Measurements from ENCODE around the gene CACNA1F. TPM values are rescaled to one million over a fixed set of nuclear protein-coding genes. Genes with fewer than 3 reads are reported as not detected.

CACNA1F gene
- polyA plus RNA-seq, 4 donors: 0.08 to 0.45 (median 0.22) TPM

GRCh38 chrX:49231333-49232000 is 1.7 kb downstream of the CACNA1F start:
- DNase-seq (ENCODE audit: low read depth in 4 of 4, low spot score in 3 of 4): no peak

GRCh38 chrX:49230500-49231232 is 2.5 kb downstream of the CACNA1F start:
- no peak for DNase-seq (ENCODE audit: low read depth in 4 of 4, low spot score in 3 of 4)

- no peak for DNase-seq (ENCODE audit: low read depth in 4 of 4, low spot score in 3 of 4)
Measured at GRCh38 chrX:49228185-49228584, 5.0 kb downstream of the CACNA1F start.

GRCh38 chrX:49227726-49228125 is 5.4 kb downstream of the CACNA1F start:
- no peak for DNase-seq (ENCODE audit: low read depth in 4 of 4, low spot score in 3 of 4)

GRCh38 chrX:49226946-49227345 is 6.2 kb downstream of the CACNA1F start:
- DNase-seq (ENCODE audit: low read depth in 4 of 4, low spot score in 3 of 4): no peak

- no peak for DNase-seq (ENCODE audit: low read depth in 4 of 4, low spot score in 3 of 4)
Measured at GRCh38 chrX:49225858-49226257, 7.3 kb downstream of the CACNA1F start.

GRCh38 chrX:49221868-49222267 is 11.3 kb downstream of the CACNA1F start:
- no peak for DNase-seq (ENCODE audit: low read depth in 4 of 4, low spot score in 3 of 4)

GRCh38 chrX:49220100-49220499 is 13.0 kb downstream of the CACNA1F start:
- DNase-seq (ENCODE audit: low read depth in 4 of 4, low spot score in 3 of 4): no peak

GRCh38 chrX:49214996-49215526 is 18.1 kb downstream of the CACNA1F start:
- no peak for DNase-seq (ENCODE audit: low read depth in 4 of 4, low spot score in 3 of 4)

GRCh38 chrX:49214416-49214815 is 18.7 kb downstream of the CACNA1F start:
- DNase-seq (ENCODE audit: low read depth in 4 of 4, low spot score in 3 of 4): no peak

- no peak for DNase-seq (ENCODE audit: low read depth in 4 of 4, low spot score in 3 of 4)
Measured at GRCh38 chrX:49212861-49213260, 20.3 kb downstream of the CACNA1F start.

GRCh38 chrX:49212209-49212608 is 20.9 kb downstream of the CACNA1F start:
- no peak for DNase-seq (ENCODE audit: low read depth in 4 of 4, low spot score in 3 of 4)

- DNase-seq (ENCODE audit: low read depth in 4 of 4, low spot score in 3 of 4): no peak
Measured at GRCh38 chrX:49211074-49211473, 22.1 kb downstream of the CACNA1F start.

- DNase-seq (ENCODE audit: low read depth in 4 of 4, low spot score in 3 of 4): no peak
Measured at GRCh38 chrX:49210406-49210805, 22.7 kb downstream of the CACNA1F start.

- DNase-seq (ENCODE audit: low read depth in 4 of 4, low spot score in 3 of 4): no peak
Measured at GRCh38 chrX:49209434-49210251, 23.5 kb downstream of the CACNA1F start.

- no peak for DNase-seq (ENCODE audit: low read depth in 4 of 4, low spot score in 3 of 4)
Measured at GRCh38 chrX:49208399-49208798, 24.7 kb downstream of the CACNA1F start.

- DNase-seq (ENCODE audit: low read depth in 4 of 4, low spot score in 3 of 4): no peak
Measured at GRCh38 chrX:49206543-49206942, 26.6 kb downstream of the CACNA1F start.

GRCh38 chrX:49205443-49205842 is 27.7 kb downstream of the CACNA1F start:
- DNase-seq (ENCODE audit: low read depth in 4 of 4, low spot score in 3 of 4): no peak

GRCh38 chrX:49204709-49205108 is 28.4 kb downstream of the CACNA1F start:
- no peak for DNase-seq (ENCODE audit: low read depth in 4 of 4, low spot score in 3 of 4)

- no peak for DNase-seq (ENCODE audit: low read depth in 4 of 4, low spot score in 3 of 4)
Measured at GRCh38 chrX:49204017-49204416, 29.1 kb downstream of the CACNA1F start.

GRCh38 chrX:49203536-49203935 is 29.6 kb downstream of the CACNA1F start:
- no peak for DNase-seq (ENCODE audit: low read depth in 4 of 4, low spot score in 3 of 4)
